ENCODE measurements around the gene CDH23.

Gene CDH23

GRCh38 chr10:71453186-71453585 lies 56.5 kb downstream of the CDH23 start:
- no peak overlapping the region for H3K27ac ChIP-seq

DNA sequence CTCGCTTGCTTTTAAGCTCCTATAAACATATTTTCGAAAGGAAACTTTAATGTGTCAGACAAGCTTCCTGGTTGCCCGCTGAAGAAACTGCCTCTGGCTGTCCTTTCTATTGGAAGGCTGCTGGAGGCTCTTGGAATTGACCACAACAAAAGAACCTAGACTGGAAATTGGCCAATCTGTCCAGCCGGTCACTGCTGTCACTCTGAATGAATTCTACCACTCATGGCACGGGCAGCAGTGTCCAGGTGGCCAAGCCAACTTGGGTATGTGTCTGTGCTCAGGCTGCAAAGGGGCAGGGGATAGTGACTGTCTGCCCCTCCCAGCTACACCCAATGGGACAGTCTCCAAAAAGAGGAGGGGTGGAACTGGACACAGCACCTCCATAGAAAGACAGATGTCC lies 57.6 kb downstream of the CDH23 start:
- H3K27ac ChIP-seq = no peak overlapping the region
- TF ChIP-seq CTCF (IDR thresholded peaks at IDR 0.05) (no peak), ZFX (IDR thresholded peaks at IDR 0.05; ENCODE audit: borderline replicate concordance) (no peak)

More at GRCh38 chr10:71453186-71453585, 56.5 kb downstream of the CDH23 start:
- TF ChIP-seq CTCF (IDR thresholded peaks at IDR 0.05) (no peak), ZFX (IDR thresholded peaks at IDR 0.05; ENCODE audit: borderline replicate concordance) (no peak)

- H3K27ac ChIP-seq = no peak overlapping the region
- no peak for TF ChIP-seq CTCF (IDR thresholded peaks at IDR 0.05)
- TF ChIP-seq ZFX (IDR thresholded peaks at IDR 0.05; ENCODE audit: borderline replicate concordance) = no peak
Measured at GRCh38 chr10:71455035-71455434, 58.3 kb downstream of the CDH23 start.

- TF ChIP-seq CTCF (IDR thresholded peaks at IDR 0.05) = no peak
- no peak overlapping the region for H3K27ac ChIP-seq
Measured at GRCh38 chr10:71456631-71457030, 59.9 kb downstream of the CDH23 start.

- no peak overlapping the region for H3K27ac ChIP-seq
- TF ChIP-seq CTCF (IDR thresholded peaks at IDR 0.05) (no peak), ZFX (IDR thresholded peaks at IDR 0.05; ENCODE audit: borderline replicate concordance) (no peak)
Measured at GRCh38 chr10:71457908-71458307, 61.2 kb downstream of the CDH23 start.

- no peak for TF ChIP-seq ZFX (IDR thresholded peaks at IDR 0.05; ENCODE audit: borderline replicate concordance)
- TF ChIP-seq CTCF (IDR thresholded peaks at IDR 0.05) = no peak
- no peak overlapping the region for H3K27ac ChIP-seq
Measured at GRCh38 chr10:71458387-71458786, 61.7 kb downstream of the CDH23 start.

- no peak for TF ChIP-seq ZFX (IDR thresholded peaks at IDR 0.05; ENCODE audit: borderline replicate concordance)
- no peak for TF ChIP-seq CTCF (IDR thresholded peaks at IDR 0.05)
Measured at GRCh38 chr10:71459513-71459912, 62.8 kb downstream of the CDH23 start.

More at GRCh38 chr10:71459513-71459912, 62.8 kb downstream of the CDH23 start:
- H3K27ac ChIP-seq = no peak overlapping the region

All from 22Rv1 (cell line).